ENCODE data around the gene PEAK1.

The PEAK1 gene

GRCh38 chr15:77119446-77119845 is 300.5 kb downstream of the PEAK1 start:
- DNase-seq, result no peak

DNA sequence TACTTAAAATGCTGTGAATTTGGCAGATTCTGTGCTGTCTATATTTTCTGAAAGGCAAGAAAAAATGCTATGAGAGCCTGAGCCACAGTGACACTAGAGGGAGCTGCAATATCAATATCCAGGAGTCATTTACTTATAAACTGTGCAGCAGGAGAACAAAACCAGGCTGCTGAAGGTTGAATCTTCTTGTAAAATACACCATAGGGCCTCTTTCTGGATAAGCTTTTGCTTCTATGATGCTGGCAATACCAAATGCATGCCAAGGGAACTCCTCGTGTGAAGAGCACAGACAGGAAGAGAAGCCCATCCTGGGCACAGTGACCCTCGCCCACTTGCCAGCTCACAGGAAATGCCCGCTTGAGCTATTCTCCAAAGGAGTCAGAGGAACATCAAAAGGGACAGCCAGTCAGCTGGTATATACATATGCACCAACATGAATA is 301.0 kb downstream of the PEAK1 start:
- DNase-seq, result no peak

DNA sequence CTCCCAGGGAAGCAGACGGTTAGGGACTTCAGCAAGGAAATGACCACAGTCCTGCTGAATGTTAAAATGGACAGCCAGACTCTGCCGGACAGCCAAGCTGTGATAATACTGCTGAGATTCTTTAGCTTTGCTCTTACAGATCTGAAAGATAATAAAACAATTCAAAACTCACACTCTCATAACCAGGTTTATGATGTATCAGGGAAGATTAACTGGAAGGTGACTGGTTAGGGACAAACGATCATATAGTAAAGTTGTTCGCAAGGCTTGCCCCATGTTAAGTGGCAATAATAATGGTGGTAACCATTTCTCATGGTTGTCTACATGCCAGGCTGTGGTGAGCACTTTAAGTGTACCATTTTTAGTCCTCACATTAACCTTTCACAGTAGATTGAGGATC is 304.7 kb downstream of the PEAK1 start:
- DNase-seq, result no peak

DNA sequence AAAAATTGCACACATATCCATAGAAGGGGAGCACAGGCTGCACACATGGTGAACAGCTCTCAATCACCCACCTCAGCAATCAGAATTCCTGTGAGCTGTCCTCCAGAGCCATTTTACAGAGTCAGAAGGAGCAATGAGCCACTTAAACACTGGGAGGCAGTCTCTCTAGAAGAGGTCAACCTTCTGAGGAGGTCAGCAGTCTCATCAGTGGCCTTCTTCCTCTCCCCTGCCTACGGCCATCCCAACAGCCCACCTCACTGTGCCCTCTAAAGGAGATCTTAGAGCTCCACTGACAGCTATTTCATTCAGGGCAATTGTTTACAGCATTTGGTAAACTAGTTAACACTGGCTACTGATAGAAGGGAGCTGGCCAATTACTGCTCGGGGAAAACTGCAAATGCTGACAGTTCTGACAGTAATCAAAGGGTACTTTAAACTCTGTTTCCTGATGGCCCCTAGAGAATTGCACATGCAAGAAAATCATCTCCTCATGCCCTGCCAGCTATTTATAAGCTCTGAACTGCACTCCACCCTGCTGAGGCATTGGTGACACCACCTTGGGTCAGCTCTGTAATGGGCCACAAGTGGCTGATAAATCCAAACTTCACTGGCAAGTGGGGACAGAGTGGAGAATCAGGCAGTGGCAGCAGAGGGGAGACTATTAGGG is 306.9 kb downstream of the PEAK1 start:
- DNase-seq, result no peak

DNA sequence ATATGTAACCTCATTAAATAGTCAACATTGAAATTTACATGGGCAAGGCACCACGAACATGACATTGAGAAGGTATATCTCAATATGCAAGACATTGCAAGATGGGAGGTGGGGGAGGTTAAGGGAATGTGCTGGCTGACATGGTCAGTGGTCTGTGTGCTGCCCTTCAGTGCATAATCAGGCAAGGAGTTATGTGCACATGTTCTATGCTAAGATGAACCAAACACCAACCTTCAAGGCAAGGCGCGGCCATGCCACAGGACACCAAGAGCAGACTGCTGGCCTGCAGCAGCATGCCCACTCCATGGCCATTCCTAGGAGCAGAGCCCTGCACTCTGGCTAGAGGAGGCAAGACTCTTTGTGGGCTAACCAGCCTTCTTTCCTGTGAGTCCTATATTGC is 308.1 kb downstream of the PEAK1 start:
- DNase-seq, result no peak

GRCh38 chr15:77107531-77108355 is 312.2 kb downstream of the PEAK1 start:
- no peak for DNase-seq

GRCh38 chr15:77107068-77107467 is 312.8 kb downstream of the PEAK1 start:
- no peak for DNase-seq

DNA sequence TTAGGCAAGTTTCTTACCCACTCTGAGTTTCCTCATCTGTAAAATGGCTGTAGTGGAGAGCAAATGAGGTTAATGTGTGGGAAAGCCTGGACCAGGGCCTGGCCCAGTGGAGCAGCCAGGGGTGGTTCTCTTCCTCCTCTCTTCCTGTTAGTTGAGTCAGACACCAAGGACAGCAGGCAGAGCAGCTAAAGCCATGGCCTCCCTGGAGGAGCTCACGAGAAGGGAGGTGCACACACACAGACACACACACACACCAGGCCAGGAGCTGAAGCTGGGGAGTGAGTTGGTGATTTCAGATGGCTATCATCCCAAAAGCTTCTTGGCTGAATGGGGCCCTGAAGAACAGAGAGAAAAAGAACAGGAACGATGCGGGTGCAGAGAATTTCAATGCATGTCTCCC is 315.7 kb downstream of the PEAK1 start:
- DNase-seq, result no peak

DNA sequence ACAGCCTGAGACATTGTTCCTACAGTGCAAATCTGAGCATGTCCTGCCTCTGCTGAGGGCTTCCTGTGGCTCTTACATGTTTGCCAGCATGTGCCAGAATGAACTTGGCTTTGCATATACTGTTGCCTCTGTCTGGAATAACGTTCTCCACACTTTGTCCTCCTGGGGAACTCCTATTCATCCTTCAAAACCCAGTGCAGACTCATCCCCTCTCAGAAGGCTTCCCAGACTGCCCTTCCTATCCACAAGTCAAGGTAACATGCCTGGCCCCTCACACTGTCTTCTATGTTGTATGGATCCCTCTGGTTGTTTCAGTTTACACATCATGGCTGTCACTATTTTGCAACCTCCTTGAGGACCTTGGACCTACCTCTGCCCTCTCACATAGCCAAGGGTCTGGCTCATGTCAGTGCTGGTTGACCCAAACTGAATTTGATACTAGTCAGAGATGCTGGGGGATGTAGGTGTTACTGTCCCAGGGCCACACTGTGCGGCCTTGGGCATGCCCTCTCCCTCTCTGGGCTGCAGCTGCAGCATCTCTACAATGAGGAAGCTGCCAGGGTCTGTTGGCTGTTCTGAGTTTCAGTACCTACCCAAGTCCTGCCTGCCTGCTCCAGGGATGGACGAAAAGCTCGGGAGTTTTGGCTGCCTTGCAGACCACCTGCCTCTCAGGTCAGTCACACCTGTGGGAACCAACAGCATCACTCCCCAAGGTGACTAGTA is 320.0 kb downstream of the PEAK1 start:
- DNase-seq, result no peak

DNA sequence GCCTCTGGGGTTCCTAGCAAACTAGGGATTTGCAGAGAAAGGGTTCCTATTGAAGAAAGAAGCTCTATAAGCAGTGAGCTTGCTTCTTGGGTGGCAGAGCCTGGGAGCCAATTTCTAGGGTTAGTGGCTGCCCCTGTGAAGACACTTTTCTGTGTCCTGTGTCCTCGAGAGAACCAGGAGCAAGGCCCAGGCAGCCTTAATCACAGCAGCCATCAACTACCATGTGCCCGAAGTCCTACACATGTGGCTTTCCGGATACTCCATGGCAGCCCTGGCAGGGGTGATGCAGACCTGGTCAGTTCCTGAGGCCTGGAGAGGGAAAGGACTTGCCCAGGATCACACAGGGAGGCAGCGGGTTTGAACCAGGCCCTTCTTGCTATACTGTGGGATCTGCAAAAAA is 321.3 kb downstream of the PEAK1 start:
- no peak for DNase-seq

- DNase-seq, result no peak
These were observed 322.0 kb downstream of the PEAK1 start for GRCh38 chr15:77097921-77098320.

GRCh38 chr15:77097248-77097721 is 322.6 kb downstream of the PEAK1 start:
- DNase-seq, result no peak

DNA sequence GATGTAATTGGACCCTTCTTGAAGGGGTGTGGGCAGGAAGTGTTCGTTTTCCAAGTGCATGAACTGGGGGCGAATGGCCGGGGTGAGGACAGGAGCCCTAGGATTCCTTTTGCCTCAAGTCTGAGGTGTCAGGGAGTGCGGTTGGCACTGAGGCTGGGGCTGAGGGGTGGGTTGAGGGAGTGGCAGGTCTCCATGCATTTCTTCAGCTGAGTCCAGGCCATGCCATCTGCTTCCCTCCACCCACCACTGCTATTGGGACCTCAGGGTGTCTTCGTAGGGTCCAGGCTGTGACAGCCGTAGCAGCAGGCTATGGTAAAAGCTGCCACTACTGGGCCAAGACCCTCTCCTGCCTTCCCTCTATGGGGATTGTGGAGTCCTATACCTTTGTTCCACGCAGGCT is 323.4 kb downstream of the PEAK1 start:
- DNase-seq, result no peak

GRCh38 chr15:77096138-77096537 is 323.8 kb downstream of the PEAK1 start:
- no peak for DNase-seq

DNA sequence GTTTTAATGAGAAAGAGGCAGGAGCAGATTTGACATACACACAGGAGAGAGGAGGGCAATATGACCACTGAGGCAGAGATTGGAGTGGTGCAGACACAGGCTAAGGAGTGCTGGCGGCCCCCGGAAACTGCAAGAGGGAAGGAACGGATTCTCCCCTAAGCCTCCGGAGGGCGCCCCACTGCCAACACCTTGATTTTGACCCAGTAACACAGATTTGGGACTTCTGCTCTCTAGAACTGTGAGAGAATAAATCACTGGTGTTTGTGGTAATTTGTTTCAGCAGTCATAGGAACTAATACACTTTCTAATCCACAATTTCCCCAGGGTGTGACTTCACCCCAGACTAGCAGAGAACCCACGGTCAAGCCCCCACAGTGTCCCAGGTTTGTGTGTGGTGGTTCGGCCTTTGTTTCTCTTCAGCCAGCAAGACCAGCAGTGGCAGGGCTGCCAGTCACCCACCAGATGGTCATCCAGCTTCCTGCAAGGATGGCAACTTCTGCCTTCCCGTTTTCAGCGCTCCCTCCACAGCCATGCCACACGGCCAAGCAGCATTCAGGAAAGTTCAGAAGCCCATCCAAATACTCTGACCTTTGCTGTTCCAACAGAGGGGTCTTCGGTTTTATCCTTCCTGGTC is 325.4 kb downstream of the PEAK1 start:
- DNase-seq, result no peak

DNA sequence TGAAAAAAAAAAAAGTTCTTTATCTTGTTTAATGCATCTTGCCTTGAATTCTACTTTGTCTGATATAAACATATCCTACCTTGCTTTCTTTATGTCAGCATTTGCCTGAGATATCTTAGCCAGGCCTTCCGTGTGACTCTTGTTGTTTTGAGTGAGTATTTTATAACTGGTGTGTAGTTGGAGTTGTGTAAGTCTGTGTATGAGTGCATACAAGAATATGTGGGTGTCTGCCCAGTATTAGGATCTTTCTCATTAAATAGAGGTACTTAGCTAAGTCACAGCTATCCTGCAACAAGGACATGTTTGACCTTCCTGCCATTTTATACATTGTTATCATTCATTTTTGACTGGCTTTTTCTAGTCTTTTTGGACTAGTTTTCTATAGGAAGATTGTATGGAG is 326.5 kb downstream of the PEAK1 start:
- no peak for DNase-seq

GRCh38 chr15:77091097-77091496 is 328.8 kb downstream of the PEAK1 start:
- no peak for DNase-seq

- DNase-seq, result no peak
These were observed 332.7 kb downstream of the PEAK1 start for GRCh38 chr15:77087213-77087612.

DNA sequence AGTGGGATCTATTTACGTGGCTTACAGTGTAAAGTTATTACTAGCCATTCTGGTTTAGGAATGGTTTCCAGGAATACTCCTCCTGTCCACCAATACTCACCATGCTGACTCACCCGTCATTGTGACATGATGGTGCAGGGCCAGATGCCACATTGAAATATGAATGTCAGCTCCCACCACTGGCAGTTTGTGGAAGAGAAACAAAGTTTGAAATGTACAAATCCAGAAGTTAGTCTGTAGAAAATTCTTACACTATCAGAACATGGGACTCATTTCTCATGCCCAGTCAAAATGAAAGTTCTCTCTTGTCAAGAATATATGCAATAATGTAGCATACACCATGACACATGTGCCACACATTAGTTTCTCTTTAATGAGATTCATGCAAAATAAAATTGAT is 334.6 kb downstream of the PEAK1 start:
- no peak for DNase-seq

- DNase-seq, result no peak
These were observed 335.5 kb downstream of the PEAK1 start for GRCh38 chr15:77084436-77084835.

GRCh38 chr15:77083381-77084160 is 336.3 kb downstream of the PEAK1 start:
- DNase-seq, result peak; percentile 45

DNA sequence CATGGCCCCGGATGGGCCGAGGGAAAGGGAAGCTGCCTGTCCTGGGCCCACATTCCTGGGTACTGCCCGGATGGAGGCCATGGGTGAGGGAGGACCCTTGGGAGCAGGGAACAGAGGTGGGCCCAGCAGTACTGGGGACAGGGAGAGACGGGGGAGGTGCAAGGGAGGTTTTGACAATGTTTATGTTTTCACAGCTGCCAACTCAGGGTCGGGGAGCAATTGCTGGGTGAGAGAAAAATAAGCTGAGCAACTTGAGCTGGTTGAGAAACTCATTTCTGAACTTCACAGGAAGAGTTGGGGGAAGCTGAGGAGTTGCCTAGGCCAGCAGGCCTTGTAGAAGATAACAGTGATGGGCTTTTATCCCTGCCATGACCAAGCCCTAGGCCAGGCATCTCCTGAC is 337.9 kb downstream of the PEAK1 start:
- no peak for DNase-seq

All from activated CD4-positive, alpha-beta T cell treated with anti-CD3 and anti-CD28 coated beads for 1 hour (primary cell).